ENCODE data around the gene CFAP221.

The CFAP221 gene

DNA sequence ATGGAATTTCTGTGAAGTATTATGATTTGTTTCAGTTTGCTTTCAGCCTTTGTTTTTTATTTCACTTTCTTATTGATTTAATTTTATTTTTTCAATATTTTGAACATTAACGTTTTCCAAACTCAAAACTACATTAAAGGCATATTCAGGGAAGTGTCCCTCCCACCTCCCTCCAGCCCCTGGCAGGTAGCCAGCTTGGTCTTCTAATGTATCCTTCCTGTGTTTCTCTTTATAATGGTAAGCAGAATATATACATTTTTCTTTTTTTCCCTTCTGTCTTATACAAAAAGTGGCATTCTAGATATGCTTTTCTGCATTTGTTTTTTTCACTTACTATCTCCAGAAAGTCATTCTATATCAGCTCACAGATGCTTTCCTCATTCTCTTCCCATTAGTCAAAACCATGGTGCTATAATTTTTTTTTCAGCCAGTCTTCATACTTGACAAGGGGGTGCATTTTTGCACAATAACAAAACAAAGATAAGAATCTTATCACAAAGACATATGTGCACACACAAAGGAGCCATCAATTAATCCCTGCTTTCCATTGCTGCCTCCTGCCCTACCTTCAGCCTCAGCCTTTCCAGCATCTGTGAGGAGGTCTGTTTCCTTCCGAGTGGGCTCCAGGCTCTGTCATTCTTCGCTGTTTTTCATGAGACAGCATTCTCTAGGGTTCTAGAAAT, 101.1 kb downstream of the CFAP221 start:
- DNase-seq (ENCODE audit: low spot score): no peak

DNA sequence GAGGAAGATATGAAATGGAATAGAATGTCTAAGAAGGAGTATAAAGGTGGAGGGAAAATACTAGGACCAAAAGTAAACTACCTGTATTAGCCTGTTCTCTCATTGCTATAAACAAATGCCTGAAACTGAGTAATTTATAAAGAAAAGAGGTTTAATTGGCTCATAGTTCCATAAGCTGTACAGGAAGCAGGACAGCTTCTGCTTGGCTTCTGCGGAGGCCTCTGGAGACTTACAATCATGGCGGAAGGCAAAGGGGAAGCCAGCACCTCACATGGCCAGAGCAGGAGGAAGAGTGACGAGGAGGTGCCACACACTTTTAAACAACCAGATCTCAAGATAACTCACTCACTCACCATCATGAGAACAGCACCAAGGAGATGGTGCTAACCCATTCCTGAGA, 101.9 kb downstream of the CFAP221 start:
- no peak for DNase-seq (ENCODE audit: low spot score)

DNA sequence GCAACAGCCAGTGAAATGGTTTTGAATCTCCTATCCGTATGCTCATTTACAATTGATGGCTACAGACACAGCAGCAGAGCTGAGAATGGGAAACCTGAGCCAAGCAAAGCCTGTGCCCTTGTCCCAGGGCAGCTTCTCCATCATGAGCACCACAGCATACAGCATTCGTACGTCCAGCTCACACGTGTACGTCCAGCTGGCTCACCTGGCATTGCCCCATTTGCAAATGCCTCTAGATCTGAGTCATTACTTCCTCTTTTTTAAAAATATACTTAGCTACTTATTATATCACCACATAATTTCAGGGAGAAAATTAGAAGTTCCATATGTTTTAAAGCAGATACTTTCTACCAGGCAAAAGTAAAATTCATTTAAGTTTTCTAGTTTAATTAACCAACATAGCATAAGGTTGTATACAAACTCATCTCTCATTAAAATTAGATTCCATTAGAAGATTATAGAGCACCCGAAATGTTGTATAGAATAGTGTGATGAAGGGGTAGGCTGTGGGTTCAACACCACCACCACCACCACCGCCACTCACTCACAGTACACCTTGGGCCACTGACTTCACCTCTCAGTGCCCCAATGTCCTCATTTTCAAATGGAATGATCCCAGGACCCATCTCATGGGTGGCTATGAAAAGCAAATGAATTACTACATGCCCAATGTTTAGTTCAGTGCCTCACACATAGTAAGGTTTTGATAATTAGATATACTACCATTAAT, 103.4 kb downstream of the CFAP221 start:
- DNase-seq (ENCODE audit: low spot score): peak; percentile 26

DNA sequence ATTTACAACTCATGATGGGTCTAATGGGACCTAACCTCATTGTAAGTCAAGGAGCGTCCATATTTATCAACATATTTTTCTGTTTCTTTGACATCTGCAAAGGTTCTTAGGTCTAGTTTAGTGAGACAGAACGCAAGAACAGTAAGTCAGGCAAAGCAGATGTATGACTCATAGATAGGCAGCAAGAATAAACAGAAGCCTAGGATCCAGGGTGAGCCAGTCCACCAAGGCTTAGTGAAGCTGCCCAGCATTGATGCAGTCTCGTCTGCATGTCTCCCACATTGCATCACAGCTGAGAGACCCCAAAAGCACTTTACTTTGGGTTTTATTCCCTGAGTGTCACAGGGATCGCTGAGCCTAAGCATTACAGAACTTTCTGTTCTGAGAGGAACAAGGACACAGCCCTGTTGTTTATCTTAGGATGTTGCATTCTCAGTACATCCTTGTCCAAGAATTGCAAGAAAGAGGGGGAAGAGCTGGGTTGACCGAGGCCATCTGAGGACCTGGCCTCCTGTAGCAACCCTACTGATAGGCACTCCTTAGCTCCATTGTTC, 105.2 kb downstream of the CFAP221 start:
- peak; percentile 9 for DNase-seq (ENCODE audit: low spot score)

DNA sequence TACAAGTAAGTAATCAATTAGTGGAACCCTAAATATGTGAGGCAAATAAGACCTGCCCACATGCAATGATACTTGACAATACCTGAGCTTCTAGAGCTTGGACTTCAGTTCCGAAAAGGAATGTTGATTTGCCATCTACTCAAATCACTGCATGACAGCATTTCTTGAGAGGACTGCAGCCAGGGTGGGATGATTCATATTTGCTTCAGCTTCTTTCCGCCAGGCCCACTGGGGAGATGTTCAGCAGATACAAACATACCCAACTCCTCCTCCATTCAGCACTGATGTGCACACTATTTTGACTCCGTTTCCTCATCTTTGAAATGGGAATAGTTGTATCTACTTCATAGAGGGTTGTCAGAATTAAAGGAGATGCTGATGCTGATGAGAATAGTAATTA, 106.0 kb downstream of the CFAP221 start:
- no peak for DNase-seq (ENCODE audit: low spot score)

DNA sequence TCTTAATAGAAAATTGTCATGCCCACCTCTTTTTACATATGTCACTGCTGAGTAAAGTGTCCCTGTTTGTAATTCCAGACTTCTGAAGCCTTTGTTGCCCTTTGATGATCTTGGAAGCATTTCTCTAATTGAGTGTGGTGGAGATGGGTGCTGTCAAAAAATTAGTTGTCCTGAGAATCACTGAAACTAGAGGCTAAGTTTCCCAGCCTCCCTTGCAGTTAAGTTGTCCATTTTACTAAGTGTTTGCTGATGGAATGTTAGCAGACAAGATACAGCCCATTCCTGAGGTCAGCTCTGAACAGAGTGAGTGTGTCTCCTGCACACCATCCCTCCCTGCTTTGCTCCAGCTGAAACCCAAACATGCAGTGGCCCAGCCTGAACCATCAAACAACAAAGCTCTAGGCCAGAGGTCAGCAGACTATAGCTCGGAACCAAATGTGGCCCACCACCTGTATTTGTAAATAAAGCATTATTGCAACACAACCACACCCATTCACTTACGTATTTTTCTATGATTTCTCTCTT, 106.7 kb downstream of the CFAP221 start:
- no peak for DNase-seq (ENCODE audit: low spot score)

DNA sequence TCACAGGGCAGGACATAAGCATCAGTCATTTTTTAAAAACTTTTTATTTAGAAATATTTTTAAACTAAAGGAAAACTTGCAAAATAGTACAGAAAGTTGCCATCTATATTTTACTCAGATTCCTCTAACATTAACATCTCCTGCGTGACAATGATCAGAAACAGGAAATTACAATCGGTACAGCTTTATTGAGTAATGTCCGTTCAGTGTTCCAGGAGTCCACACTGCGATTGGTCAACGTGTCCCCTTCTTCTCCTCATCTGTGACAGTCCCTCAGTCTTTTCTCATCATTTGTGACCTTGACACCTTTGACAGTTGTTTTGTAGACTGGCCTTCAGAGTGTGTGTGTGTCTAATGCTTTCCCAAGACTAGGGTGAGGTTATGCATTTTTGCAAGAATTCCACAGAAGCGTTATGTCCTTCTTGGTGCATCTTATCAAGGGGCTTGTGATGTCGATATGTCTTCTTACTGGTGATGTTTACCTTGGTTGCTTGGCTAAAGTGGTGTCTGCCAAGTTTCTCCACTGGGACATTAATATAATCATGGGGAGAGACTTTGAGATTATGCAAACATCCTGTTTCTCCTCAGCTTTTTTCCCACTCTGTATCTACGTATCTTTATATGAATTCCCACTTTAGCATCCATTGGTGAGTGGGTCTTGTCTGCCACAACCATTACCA, 113.4 kb downstream of the CFAP221 start:
- DNase-seq (ENCODE audit: low spot score): no peak

DNA sequence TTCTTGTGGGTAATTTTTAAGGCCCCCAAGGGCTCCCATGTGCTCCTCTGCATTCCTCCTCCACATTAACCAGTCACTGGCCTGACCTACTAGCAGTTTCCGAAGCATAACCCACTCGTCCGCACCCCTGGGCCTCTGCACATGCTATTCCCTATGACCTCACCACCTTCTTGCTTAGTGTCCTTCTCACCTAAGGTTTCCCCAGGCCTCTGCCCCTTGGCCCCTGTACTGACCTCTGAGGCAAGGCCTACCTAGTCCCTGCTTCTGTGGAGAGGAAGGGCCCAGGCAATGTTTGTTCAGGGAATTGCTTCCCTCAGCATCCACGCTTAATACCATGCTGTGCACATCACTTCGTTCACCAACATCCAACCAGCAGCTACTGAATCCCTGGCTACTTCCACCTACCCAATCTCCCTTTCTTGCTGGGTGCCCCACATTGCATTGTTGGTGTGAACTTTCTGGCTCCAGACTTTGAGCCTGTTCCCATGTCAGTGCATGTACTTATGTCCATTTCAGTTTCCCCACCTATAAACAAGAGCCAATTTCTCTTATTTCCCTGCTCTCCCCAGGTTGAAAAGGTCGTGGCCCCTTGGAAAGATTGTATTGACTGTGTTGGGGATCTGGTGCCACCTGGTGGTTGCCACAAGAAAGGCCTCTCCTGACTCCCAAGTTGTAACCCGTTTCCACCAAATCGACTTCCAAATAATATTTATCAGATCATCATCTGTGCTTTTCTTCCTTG, 115.5 kb downstream of the CFAP221 start:
- DNase-seq (ENCODE audit: low spot score): peak; percentile 56

DNA sequence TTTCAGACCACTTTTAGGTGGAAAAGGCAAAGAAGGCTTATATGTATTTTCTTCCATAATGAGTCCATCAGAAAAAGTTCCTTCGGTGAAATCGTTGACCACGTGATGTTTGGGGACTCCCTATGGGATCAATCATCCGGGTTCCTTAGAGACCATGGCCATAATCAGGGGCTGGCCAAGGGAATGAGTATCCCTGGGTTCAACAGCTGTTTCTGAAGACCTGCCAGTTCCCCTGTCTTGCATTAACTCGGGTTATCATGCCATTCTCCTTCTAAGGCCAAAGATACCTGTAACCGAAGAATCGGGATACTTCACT, 116.1 kb downstream of the CFAP221 start:
- DNase-seq (ENCODE audit: low spot score): no peak

DNA sequence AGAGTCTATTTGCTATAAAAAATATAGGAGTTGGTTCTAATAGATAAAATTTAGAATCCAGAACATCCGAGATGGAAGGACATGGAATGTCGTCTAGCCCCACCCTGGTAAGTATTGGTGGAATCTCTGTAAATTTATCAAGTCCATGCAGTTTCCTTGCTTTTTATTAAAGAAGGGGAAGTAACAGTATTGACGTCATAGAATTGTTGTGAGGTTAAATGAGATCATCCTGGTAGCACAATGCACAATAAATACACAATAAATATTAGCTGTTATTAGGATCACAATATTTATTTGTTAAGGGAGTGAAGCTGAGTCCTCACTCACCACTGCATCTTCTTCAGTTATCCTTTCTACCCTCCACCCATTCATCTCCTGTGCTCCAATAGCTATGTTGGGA, 118.0 kb downstream of the CFAP221 start:
- no peak for DNase-seq (ENCODE audit: low spot score)

DNA sequence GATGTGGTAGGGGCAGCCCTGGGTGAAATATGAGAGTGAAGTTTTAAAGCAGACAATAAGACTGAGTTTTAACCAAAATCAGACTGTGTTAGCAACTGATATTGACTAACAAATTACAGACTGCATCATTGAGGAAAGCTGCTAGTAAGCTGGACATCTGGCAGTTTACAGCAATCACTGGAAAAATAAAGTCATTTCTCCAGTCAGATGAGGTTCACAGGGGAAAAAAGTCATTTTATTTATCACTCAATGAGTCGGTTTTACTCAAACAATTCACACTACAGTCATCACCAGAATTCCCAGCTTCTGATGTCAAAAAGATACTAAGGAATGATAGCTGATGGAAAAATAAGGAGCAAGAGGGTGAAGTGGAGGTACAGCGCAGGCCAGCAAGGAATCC, 124.3 kb downstream of the CFAP221 start:
- peak; percentile 11 for DNase-seq (ENCODE audit: low spot score)

DNA sequence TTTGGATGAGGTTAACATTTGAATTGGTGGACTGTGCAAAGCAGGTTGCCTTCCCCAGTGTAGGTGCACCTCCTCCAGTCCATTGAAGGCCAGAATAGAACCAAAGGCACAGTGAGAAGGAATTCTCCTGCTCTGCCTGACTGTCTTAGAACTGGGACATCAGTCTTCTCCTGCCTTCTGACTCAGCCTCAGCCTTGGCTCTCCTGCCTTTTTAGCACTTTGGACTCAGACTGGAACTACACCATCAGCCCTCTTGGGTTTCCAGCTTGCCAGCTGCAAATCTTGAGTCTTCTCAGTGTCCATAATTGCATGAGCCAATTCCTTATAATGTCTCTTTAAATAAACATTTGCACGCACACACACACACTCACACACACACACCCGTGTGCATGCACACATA, 126.8 kb downstream of the CFAP221 start:
- DNase-seq (ENCODE audit: low spot score): no peak

DNA sequence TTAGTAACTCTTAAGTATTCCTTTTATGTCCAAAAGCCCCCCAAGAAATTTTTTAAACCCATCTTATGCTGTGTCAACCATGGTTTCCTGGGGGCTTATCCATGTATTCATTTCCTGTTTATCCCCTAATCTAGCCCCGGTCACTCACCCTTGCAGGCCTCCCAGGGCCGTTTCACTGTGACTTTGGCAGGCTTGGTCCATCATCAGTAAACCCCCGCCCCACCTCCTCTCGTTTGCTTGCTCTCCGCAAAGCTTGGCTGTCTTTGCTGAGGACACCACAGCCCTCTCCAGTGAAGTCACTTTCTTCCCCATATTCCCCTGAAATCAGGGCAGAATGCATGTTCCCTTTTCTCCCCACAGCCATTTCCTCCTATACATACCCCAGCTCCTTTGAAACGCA, 127.5 kb downstream of the CFAP221 start:
- DNase-seq (ENCODE audit: low spot score): no peak

DNA sequence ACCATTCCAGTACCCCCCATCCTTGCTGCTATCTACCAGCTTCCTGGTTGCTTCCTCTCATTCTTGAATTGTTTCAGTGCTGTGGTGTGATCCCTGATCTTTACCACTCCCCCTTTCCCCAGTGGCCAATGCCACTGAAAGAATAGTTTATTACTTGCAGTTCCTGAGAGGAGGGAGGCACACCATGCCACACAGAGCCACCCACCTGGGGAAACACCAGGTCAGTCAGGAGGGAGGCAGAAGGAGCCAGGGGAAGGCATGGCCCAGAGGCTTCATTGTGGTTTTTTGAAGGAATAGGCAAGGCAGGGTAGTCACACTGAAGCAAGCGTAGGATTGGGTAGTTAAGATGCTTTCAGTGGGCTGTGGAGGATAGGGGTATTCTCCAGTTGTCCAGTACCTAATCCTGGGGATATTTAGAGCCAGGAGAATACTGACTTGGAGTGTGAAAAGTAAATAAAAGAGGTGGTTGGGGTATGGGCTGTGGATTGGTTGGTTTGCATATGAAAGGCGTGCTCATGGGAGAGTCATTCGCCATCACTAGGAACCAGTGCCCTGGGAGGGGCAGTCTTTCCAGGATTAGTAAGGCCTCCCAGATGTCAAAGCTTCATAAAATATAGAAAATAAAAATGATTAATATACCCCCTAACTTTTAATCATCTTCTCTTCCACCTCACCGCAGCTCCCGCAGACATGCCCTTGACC, 128.1 kb downstream of the CFAP221 start:
- no peak for DNase-seq (ENCODE audit: low spot score)

DNA sequence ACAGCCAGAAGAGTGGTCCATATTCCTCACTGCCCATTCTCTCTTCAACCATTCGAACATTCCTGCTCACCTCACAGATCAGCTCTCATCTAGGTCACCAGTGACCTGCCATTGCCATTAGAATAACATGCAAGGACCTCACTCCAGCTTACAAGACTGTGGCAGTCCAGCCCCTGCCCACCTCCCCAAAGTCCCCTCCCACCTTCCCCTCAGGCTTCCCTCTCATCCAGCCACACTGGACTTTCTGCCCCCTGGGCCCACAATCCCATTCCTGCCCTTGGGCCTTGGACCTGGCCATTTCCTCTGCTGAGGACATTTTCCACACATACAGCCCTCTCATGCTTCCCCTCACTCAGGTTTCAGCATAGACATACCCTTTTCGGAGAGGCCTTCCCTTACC, 129.5 kb downstream of the CFAP221 start:
- DNase-seq (ENCODE audit: low spot score): no peak

DNA sequence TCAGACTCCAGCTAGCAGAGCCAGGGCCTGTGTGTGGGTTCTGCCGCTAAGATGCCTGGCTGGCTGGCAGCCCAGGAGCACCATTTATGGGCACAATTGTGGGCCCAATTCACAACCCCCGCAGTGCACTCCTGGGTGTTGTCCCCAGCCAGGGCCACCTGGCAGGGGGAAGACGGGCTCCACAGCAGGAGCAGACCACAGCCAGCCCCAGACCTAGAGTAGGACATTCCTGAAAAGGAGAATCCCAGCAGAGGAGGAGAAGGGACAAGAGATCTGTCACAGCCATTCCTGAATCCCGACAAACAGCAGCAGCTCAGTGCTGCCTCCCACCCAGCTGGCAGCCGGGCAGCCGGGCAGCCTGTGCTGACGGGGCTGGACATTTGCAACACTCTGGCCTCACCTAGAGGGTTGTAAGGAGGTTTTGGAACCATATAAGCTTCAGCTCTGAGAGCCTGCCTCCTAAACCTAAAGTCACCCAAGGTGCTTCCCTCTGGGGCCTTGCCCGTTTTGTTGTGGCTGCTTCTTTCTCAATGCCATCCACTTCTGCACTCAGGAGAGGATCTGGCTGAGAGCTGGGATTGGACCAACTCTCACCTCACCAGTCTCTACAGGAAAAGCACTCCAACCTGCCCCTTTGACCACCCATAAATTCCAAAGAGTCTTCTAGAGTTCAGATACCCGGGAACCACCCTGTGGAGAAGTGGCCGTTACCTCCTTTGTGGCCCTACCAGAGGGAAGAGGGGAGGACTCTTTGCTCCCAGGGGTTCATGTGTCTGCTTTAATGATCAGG, 130.7 kb downstream of the CFAP221 start:
- DNase-seq (ENCODE audit: low spot score): no peak

DNA sequence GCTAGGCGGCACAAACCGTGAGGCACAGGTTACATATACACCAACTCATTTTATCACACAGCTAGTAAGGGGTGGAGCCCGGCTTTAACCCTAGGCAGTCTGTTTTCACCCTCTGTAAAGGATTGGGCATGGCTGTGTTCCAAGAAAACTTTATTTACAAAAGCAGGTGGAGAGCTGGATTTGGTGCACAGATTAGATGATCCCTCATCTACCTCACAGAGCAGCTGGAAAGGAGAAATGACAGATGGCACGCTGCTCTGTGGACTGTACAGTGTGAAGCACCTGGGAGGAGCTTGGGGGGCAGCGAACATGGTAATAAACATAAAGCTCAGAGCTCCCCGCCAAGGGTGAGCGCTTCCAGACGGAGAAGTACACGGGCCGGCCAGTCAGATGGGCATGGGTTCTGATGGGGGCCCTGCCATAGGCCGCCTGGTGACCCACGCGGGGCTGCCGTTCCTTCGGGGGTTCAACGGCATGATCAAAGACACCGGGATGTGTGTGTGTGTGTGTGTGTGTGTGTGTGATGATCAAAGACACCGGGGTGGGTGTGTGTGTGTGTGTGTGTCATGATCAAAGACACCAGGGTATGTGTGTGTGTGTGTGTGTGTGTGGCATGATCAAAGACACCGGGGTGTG, 133.9 kb downstream of the CFAP221 start:
- DNase-seq (ENCODE audit: low spot score): no peak

DNA sequence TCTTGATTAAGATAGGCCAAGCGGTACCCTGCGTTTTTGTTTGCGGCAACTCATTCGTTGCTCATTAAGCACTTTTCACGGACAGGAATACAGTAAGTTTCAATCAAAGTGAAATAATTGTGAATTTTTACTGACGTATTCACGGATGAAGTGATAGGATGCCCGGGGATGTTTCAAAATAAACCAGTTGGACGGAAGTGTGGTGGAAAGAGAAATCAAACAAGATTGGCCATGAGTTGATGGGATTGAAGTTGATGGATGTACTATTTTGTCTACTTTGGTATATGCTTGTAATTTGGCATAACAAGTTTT, 135.2 kb downstream of the CFAP221 start:
- no peak for DNase-seq (ENCODE audit: low spot score)

DNA sequence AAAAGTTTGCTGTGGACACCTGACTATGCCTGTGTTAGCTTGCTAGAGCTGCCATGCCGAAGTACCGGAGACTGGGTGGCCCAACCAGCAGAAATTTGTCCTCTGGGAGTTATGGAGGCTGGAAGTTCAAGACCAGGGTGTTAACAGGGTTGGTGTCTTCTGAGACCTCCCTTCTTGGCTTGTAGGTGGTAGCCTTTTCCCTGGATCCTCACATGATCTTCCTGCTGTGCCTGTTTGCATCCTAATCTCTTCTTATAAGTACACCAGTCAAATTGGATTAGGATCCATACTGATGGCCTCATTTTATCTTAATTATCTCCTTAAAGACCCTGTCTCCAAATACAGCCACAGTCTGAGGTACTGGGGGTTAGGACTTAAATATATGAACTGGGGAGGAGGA, 135.6 kb downstream of the CFAP221 start:
- no peak for DNase-seq (ENCODE audit: low spot score)

DNA sequence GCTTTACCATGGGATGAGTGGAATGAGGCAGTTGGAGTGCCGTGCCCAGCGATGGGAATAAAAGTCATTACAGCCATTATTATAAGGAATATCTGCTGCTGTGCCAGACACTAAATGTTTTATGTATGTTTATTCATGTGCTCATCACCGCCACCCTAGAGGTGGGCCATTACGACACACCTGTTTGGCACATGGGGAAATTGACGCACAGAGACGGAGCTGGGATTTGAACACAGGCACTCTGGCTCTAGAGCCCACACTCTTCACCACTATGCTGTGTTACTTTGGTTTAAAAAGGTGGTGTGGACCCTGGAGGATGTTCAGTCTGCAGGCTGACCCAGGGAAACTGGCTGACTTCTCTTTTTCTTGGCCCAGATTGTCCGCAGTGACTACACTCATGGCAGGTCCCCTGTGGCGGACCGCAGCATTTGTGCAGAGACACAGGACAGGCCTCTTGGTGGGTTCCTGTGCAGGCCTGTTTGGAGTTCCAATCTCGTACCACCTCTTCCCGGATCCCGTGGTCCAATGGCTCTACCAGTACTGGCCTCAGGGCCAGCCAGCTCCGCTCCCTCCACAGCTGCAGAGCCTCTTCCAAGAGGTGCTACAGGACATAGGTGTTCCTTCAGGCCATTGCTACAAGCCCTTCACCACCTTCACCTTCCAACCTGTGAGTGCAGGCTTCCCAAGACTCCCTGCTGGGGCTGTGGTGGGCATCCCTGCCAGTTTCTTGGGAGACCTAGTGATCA, 136.4 kb downstream of the CFAP221 start:
- DNase-seq (ENCODE audit: low spot score): no peak
